KBM-7 (cell line): Measurements from ENCODE around the gene NLRP10.

Experiments used
- DNase-seq: peaks from one replicate; pipeline ENCODE4 v3.0.0-alpha.2; 2015
- in situ Hi-C: fragments of 300-500 bp; cut with MboI; formaldehyde crosslinking; loops from 2 replicates; pipeline ENCODE4 v1.14.3; 2020; ENCODE audit warnings: low sequenced_read_pairs, low pct_unique_long_range_greater_than_20kb, mixed read lengths

Gene NLRP10

DNA sequence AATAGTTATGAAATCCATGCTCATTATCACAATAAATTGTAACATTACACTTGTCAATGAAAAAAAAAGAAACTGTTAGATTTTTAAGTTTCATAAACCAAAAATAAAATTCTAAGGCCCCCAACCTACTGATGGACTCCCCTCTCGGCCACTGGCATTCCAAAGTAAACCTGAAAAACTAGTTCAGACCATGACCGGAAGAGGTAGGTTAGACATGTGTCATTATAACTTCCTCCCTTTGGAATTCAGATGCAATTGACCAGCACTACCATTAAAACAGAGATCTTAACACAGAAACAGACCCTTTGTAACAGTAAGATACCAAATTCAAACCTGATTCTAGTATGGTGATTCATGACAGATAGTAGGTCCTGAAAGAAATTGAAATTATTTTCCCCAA is 47.1 kb downstream of the NLRP10 start:
- DNase-seq = no peak
- in situ Hi-C loops = no loop called here
